Mononuclear cell (primary cell): ENCODE data around the gene DNLZ. TPM values are rescaled to one million over a fixed set of nuclear protein-coding genes. Genes with fewer than 3 reads are reported as not detected.

Source experiments
- H3K27me3 ChIP-seq: 2 replicates; pipeline ENCODE4 v1.6.0; 2011; ENCODE audit warnings: low read length, control low read depth; ENCODE audit not compliant: insufficient read depth
- H3K4me1 ChIP-seq: 2 replicates; pipeline ENCODE4 v1.5.1; 2011; ENCODE audit warnings: mild to moderate bottlenecking, low read length, control low read depth; ENCODE audit not compliant: insufficient read depth
- H3K4me3 ChIP-seq: 2 replicates; pipeline ENCODE4 v1.5.1; 2011; ENCODE audit warnings: mild to moderate bottlenecking, low read length, moderate library complexity
- H3K9me3 ChIP-seq: 2 replicates; pipeline ENCODE4 v1.5.1; 2011; ENCODE audit warnings: low read depth, mild to moderate bottlenecking, control low read depth, low read length
- total RNA-seq: library from RNA; depleted of rRNA; stranded (reverse); fragments of >200 nt; gene quantifications from one replicate; pipeline ENCODE4 v1.2.3, GENCODE V29; 2012

The DNLZ gene
- total RNA-seq, 1 donor, result 9.0 TPM

GRCh38 chr9:136351252-136351800 is 12.2 kb downstream of the DNLZ start:
- Histone ChIP-seq H3K27me3 (no peaks in the 10 kb centered on the region), H3K4me3 (no peak overlapping the region), H3K4me1 (no peaks in the 10 kb centered on the region), H3K9me3 (no peaks in the 10 kb centered on the region)

- H3K4me1 ChIP-seq, result no peaks in the 10 kb centered on the region
- no peak overlapping the region for H3K4me3 ChIP-seq
- no peaks in the 10 kb centered on the region for H3K9me3 ChIP-seq
- H3K27me3 ChIP-seq, result no peaks in the 10 kb centered on the region
Observed at GRCh38 chr9:136349546-136349945, 14.0 kb downstream of the DNLZ start.

GRCh38 chr9:136348691-136349090 is 14.9 kb downstream of the DNLZ start:
- no peaks in the 10 kb centered on the region for H3K9me3 ChIP-seq
- H3K27me3 ChIP-seq, result no peaks in the 10 kb centered on the region
- no peaks in the 10 kb centered on the region for H3K4me1 ChIP-seq
- no peak overlapping the region for H3K4me3 ChIP-seq

GRCh38 chr9:136347472-136348256 is 15.9 kb downstream of the DNLZ start:
- Histone ChIP-seq H3K4me1 (no peaks in the 10 kb centered on the region), H3K27me3 (no peaks in the 10 kb centered on the region), H3K9me3 (no peaks in the 10 kb centered on the region), H3K4me3 (no peak overlapping the region)

- H3K4me3 ChIP-seq, result no peak overlapping the region
- H3K9me3 ChIP-seq, result no peaks in the 10 kb centered on the region
- H3K4me1 ChIP-seq, result no peaks in the 10 kb centered on the region
- no peaks in the 10 kb centered on the region for H3K27me3 ChIP-seq
Observed at GRCh38 chr9:136346927-136347465, 16.5 kb downstream of the DNLZ start.

- Histone ChIP-seq H3K9me3 (no peaks in the 10 kb centered on the region), H3K27me3 (no peaks in the 10 kb centered on the region), H3K4me1 (no peaks in the 10 kb centered on the region), H3K4me3 (no peak overlapping the region)
Observed at GRCh38 chr9:136346157-136346481, 17.4 kb downstream of the DNLZ start.

- H3K27me3 ChIP-seq, result no peaks in the 10 kb centered on the region
- no peak overlapping the region for H3K4me3 ChIP-seq
- no peaks in the 10 kb centered on the region for H3K9me3 ChIP-seq
- no peaks in the 10 kb centered on the region for H3K4me1 ChIP-seq
Observed at GRCh38 chr9:136345281-136346156, 18.0 kb downstream of the DNLZ start.

GRCh38 chr9:136344544-136345280 is 18.8 kb downstream of the DNLZ start:
- no peaks in the 10 kb centered on the region for H3K27me3 ChIP-seq

GRCh38 chr9:136343884-136344269 is 19.7 kb downstream of the DNLZ start:
- no peak overlapping the region for H3K4me3 ChIP-seq
- H3K27me3 ChIP-seq, result no peaks in the 10 kb centered on the region
- H3K9me3 ChIP-seq, result no peaks in the 10 kb centered on the region
- no peaks in the 10 kb centered on the region for H3K4me1 ChIP-seq

More at GRCh38 chr9:136344544-136345280, 18.8 kb downstream of the DNLZ start:
- no peaks in the 10 kb centered on the region for H3K9me3 ChIP-seq
- no peaks in the 10 kb centered on the region for H3K4me1 ChIP-seq
- H3K4me3 ChIP-seq, result no peak overlapping the region

- Histone ChIP-seq H3K4me3 (no peak overlapping the region), H3K27me3 (no peaks in the 10 kb centered on the region), H3K9me3 (no peaks in the 10 kb centered on the region), H3K4me1 (no peaks in the 10 kb centered on the region)
Observed at GRCh38 chr9:136343121-136343883, 20.2 kb downstream of the DNLZ start.

GRCh38 chr9:136342181-136343120 is 21.1 kb downstream of the DNLZ start:
- no peaks in the 10 kb centered on the region for H3K27me3 ChIP-seq
- H3K9me3 ChIP-seq, result no peaks in the 10 kb centered on the region
- no peaks in the 10 kb centered on the region for H3K4me1 ChIP-seq
- no peak overlapping the region for H3K4me3 ChIP-seq

GRCh38 chr9:136341769-136342168 is 21.8 kb downstream of the DNLZ start:
- H3K27me3 ChIP-seq, result no peaks in the 10 kb centered on the region

GRCh38 chr9:136341042-136341655 is 22.4 kb downstream of the DNLZ start:
- no peak overlapping the region for H3K4me3 ChIP-seq

More at GRCh38 chr9:136341769-136342168, 21.8 kb downstream of the DNLZ start:
- H3K4me1 ChIP-seq, result no peaks in the 10 kb centered on the region
- no peak overlapping the region for H3K4me3 ChIP-seq
- no peaks in the 10 kb centered on the region for H3K9me3 ChIP-seq

More at GRCh38 chr9:136341042-136341655, 22.4 kb downstream of the DNLZ start:
- H3K9me3 ChIP-seq, result no peaks in the 10 kb centered on the region
- H3K4me1 ChIP-seq, result no peaks in the 10 kb centered on the region
- H3K27me3 ChIP-seq, result no peaks in the 10 kb centered on the region
